NCI-H510A treated with DMSO at 0.1 percent for 48 hours (cell line): ENCODE data around the gene TPP1.

Experiments used
- DNase-seq: peaks from one replicate; lab custom pipeline; 2025; lab: John Stamatoyannopoulos, UW

Gene TPP1

DNA sequence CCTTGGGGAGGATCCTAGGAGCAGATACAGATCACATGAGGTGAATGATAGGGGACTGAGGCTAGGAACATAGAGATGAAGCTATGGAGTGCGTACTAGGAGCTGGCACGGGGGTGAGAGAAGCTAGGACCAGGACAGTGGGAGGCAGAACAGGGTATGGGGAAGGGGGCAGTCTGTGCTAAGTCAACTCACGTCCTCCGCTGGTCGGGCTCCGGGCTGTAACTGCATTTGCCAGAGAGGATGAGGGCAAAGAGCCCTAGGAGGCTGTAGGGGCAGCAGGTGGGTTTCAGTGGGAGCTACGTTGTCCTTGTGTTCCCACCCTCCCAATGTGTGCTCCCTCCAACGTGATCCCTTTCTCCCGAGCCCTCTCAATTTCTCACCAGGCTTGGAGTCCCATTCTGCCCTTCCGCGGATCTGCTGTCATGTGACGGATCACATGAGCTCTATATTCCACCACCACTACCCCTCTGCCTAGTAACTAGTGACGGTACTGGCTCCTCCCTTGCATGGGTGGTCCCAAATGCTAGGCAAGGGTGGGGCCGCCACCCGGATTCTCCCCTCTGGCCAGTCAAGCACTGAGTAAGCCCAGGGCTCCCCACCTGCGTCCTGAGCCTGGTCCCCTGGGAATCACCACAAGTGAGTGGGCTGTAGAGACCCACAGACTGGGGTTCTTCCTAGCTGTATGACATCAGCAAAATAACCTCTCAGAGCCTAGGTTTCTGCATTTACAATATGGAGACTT, at the start of gene TPP1:
TSS of gene TPP1 (minus strand) at position 419 of the 742 bp plus-strand sequence. CDS start at position 397, 22 bp downstream.
- peak; percentile 68 for DNase-seq

GRCh38 chr11:6667733-6668374, 48.6 kb upstream of the TPP1 start:
- DNase-seq: peak; percentile 2

DNA sequence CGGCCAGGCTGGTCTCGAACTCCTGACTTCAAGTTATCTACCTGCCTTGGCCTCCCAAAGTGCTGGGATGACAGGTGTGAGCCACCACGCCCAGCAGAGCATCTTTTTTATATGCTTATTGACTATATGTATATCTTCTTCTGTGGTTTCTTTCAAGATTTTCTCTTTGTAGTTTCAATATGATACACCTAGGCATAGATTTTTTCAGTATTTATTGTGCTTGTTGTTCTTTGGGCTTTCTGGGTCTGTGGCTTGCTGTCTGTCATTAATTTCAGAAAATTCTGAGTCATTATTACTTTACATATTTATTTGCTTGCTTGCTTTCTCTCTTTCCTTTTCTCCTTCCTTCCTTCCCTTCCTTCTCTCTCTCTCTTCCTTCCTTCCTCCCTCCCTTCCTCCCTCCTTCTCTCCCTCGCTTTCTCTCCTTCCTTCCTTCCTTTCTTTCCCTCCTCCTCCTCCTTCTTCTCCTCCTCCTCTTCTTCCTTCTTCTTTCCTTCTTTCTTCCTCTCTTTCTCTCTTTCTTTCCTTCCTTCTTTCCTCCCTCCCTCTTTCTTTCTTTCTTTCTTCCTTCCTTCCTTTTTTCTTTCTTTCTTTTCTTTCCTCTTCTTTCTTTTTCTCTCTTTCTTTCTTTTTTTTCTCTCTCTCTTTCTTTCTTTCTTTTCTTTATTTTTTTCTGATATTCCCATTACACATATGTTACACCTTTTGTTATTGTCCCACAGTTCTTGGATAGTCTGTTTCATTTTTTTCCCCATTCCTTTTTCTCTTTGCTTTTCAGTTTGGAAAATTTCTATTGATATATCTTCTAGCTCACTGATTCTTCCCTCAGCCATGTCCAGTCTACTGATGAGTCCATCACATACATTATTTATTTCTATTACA, 47.3 kb upstream of the TPP1 start:
- DNase-seq: no peak

DNA sequence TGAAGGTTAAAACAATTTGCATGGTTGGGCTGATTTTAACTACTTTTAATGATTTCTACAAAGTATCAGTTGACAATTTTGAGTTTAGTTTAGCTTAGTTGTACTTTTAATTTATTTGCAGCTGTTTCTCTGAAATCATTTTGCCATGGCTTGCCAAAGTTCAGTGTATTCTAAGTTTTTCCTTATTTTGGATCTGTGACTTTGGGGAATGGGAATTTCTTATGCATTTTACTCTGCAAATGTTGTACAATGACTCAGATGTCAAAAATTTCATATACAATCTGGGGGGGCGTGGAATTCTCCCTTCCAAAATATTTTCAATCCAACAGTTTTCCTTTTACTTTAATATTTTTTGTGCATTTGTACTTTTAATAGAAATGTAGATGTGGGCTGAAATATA, 45.3 kb upstream of the TPP1 start:
- no peak for DNase-seq

DNA sequence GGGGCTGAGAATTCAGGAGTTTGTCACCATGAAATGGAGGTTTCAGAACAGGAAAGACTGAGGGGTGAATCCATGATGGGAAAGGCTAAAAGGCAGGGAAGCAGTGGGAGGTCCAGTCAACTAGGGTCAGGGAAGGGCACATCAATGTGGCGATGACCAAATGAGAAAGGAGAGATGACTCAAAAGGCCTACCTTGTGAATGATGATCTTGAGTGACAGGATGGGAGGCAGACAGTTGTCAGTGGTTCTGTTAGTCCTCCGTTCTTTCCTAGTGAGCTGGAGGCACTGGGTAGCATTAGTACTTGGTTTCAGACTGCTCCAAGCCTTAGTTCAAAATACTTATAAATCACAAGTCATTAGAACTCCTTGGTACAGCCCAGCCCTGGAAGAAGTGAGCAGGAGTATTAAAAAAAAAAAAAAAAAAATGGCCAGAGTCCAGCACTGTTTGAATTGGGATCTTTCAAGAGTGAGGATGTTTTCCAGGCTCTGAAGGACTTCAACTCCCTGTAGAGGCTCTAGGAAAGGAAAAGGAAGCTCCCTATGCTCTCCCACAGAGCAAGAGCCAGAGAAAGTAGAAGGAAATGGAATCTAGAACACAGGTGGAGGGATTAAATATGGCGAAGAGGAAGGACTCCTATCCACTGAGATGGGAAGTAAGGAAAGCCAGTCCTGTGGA, 44.7 kb upstream of the TPP1 start:
- no peak for DNase-seq

DNA sequence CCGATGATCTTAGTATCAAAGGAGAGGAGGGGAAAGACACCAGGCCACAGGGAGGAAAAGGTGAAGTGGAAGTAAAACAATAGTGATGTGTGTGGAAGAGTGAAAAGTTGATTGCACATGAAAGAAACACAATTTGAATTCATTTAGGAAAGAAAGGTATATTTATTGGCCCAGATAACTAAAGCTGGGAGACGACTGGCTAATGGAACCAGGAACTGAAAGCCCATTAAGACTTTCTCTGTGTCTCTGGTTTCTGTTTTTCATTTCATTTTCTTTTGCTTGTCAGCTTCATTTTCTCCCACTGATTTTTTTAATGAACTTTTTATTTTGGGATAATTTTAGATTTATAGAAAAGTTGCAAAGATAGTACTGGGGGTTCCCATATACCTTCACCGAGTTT, 41.5 kb upstream of the TPP1 start:
- no peak for DNase-seq

DNA sequence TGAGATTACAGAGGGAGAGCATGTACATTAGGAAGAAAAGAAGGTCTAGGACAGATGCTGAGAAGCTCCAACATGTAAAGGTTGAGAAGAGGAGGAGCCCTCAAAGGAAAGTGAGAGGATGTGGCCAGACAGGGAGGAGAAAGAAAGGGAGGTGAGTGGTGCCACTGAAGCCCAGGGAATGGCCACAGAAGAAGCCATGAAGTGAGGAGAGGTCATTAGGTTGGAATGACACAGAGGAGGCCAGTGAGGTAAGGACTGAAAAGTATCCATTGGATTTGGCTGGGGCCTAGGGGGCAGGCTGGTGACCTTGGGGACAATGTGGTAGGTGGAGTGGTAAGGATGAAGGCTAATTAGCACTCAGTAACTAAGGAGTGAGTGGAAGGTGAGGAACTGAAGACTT, 39.4 kb upstream of the TPP1 start:
- no peak for DNase-seq

GRCh38 chr11:6657346-6657745, 38.1 kb upstream of the TPP1 start:
- no peak for DNase-seq

DNA sequence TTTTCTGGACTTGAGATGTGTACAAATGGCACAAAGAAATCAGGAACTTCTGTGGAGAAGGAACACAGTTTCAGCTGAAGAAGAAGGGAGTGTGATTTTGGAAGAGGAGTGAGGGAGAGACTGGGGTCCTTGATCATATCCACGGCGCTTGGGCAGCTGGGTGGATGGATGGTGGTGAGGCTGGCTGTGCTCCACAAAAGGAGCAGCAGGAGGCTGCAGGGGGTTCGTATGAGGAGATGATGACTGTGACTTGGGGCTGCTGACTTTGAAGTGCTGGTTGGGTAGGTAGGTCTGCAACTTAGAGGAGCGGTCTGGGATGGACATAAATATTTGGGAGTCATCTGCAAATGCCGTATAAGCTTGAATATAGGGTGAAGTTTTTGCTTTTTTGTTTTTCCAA, 37.7 kb upstream of the TPP1 start:
- DNase-seq: no peak

DNA sequence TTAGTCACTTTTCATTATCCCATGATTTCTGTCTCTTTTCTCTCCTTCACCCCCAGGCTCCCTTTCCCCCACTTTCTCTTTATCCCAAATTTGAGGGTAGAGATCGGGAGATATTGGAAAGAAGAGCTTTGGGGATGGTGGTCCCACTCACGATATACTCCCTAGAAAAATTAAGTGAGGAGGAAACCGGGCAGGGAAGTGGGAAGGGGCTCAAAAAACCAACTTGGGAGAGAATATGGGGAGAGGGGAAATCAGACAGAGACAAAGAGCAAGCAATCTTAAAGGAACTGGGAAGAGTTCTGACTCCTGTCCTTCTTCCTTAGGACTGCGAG, 37.3 kb upstream of the TPP1 start:
- DNase-seq: no peak

DNA sequence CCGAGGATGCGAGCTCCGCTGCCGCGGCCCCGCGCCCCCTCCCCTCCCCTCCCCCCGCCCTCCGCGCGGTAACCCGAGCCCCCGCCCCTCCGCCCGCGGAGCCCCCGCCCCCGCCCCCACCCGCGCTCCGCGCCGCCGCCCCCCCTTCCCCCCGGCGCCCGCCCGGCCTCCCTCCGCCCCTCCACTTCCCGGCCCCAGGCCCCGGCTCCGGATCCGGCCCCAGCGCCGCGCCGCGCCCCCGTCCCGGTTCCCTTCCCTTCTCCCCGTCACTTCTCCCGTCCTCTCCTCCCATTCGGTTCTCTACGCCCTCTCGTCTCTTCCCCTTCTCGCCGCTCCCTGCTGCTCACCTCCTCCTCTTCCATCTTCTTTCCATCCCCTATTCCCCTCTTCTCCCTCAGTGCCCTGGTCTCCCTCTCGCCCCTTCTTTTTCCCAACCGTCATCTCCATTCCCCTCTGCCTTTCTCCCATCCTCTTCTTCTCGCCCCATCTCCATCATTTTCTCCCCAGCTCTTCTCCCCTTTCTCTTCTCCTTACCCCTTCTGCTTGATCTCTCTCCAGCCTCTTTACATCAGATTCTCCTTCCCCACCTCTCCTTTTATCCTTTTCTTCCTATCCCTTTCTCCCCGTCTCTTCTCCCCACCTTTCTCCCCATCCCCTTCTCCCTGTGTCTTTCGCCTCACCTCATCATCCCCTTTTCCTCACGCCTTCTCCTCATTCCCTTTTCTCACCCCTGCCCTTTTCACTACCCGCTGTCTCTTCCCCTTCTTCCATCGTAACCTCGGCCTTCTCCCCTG, 36.8 kb upstream of the TPP1 start, which contains the start of gene DCHS1:
TSS of gene DCHS1 (minus strand) at position 20 of the 794 bp plus-strand sequence. CDS start 14,196 bp downstream, outside the sequence.
- DNase-seq: no peak

DNA sequence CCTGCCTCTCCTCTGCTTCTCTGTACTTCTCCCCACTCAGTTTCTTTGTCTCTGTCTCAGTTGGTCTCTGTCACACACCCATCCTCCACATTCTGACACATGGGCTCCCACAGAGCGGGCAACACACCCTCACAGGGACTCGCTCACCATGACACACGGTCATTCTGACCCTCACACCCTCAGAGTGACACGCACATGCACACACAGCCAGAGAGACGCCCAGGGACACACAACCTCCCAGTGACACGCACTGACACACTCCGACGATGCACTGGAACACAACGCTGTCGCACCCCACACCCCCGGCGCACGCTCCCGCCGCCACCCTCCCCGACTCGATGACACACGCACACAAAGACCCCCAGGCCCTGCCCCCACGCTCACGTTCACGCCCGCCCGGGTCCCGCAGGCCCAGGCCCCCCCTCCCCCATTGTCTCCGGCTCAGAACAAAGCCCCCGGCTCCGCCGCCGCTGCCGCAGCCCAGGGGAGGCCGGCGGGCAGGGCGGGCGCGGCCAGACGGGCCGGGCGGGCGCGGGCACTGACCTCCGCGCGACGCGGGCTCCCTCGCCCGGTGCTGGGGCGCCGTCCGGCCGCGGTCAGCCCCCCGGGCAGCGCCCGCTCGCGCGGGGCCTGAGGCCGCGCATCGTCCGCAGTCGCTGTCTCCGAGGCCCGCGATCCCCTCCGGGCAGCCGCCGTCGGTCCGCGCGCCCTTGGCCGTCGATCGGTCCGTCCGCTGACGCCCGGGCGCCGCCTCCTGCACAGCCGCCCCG, 36.0 kb upstream of the TPP1 start:
- DNase-seq: no peak

- DNase-seq: no peak
Measured at GRCh38 chr11:6654281-6655019, 35.2 kb upstream of the TPP1 start.

DNA sequence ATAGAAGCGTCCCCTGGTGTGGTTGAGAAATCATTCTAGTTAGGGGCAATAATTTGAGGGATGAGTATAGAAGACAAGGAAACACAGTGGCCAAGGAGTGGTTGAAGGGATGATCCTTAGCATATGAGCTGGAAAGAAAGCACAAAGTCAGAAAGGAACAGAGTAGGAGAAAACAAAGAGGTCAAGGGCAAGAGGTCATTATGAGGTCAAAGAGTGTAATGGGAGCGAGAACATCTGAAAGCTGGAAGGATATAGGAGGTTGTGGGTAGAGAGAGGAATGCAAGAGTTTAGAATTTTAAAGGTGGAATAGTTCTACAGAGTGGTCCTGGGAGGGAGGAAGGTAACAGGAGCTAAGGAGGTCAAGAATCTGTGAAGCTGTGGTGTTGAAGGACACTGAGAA, 34.4 kb upstream of the TPP1 start:
- DNase-seq: no peak

- DNase-seq: no peak
Measured at GRCh38 chr11:6653097-6653496, 33.9 kb upstream of the TPP1 start.

GRCh38 chr11:6652182-6652581, 33.0 kb upstream of the TPP1 start:
- DNase-seq: no peak

DNA sequence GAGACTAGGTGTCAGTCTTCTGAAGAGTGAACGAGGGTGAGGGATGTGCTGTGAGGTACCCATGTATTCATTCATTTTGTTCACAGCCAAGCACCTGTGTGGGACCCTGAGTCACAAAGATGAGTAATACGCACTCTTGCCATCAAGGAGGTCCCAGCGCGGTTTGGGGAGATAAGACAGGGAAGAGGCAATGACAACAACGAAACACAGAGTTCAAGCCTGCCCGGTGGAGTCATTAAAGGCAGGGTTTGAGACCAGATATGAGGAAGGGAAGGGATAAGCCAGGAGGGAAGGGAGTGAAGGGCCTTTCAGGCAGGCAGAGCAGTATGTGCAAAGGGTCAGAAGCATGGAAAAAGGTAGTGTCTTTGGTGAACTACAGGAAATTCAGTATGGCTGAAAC, 31.8 kb upstream of the TPP1 start:
- DNase-seq: no peak

DNA sequence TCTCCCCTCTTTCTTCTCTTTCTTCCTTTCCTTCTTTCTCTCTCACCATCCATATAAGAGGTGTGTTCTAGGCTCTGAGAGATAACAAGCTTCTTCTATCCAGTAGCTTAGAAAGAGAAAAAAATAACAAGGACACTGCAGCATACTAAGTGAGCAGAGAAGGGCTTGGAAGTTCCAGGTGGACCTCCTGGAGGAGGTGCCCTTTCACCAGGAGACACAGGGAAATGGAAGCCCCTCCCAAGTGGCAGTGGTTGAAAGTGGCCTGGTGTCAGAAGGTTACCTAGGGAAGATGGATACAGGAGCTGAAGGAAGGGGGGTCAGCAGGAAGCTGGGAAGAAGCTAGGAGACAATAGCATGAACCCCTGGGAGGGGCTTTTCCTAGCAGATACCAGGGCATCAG, 30.9 kb upstream of the TPP1 start:
- no peak for DNase-seq

- DNase-seq: no peak
Measured at GRCh38 chr11:6648501-6648900, 29.3 kb upstream of the TPP1 start.

GRCh38 chr11:6647836-6648235, 28.6 kb upstream of the TPP1 start:
- DNase-seq: no peak
